ENCODE results near the gene ABCA2.
A peak's percentile ranks its signal among the peaks of the same experiment; 100 is the strongest.

ABCA2 gene

DNA sequence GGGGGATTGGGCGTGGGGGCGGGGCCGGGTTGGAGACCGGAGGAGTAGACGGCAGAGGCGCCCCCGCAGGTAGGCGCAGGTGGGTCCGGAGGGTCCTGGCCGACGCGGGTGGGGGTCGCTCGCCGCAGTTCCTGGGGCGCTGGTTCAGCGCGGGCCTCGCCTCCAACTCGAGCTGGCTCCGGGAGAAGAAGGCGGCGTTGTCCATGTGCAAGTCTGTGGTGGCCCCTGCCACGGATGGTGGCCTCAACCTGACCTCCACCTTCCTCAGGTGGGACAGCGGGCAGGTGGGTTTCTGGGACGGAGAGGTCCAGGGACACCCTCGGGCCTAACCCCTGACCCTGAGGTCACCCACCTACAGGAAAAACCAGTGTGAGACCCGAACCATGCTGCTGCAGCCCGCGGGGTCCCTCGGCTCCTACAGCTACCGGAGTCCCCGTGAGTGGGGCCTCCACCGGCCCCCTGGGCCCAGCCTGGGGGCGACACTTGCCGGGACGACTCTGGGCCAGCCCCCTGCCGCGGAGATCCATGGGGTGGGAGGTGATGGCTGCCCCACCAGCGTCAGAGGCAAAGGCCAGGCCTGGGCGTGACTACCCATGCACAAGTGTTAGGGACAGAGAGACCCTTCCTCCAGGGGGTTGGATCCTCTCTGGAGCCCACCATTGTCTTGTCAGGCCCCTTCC is 49.0 kb downstream of the ABCA2 start:
- H3K27ac Mint-ChIP-seq = no peak overlapping the region
- peaks cover 3% of the 10 kb centered on the region for H3K27me3 Mint-ChIP-seq
- peaks cover 10% of the 10 kb centered on the region for H3K4me1 Mint-ChIP-seq
- no peaks in the 10 kb centered on the region for H3K36me3 Mint-ChIP-seq
- no peaks in the 10 kb centered on the region for H3K9me3 Mint-ChIP-seq
- no peak overlapping the region for H3K4me3 Mint-ChIP-seq

- Mint-ChIP-seq H3K36me3 (no peaks in the 10 kb centered on the region), H3K27me3 (no peaks in the 10 kb centered on the region), H3K4me1 (peaks cover 7% of the 10 kb centered on the region), H3K27ac (no peak overlapping the region), H3K9me3 (no peaks in the 10 kb centered on the region), H3K4me3 (no peak overlapping the region)
These were observed 49.8 kb downstream of the ABCA2 start for GRCh38 chr9:136978073-136978864.

DNA sequence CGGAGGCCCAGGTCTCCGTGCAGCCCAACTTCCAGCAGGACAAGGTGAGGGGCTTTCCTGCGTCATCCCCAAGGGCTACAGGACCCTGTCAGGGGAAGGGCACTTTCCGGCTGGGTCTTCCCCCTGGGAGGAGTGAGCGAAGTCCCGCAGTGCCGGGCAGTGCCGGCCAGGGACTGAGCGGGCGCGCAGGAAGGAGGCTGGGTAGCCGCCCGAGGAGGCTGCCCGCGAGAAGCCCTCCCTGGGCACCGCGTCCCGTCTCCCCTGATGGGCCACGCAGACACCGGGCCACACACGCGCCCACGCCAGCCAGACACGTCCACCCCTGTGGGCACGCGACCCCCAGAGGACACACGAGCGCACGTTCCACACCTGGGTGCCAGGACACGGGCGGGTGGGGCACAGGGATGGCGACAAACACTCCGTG is 50.4 kb downstream of the ABCA2 start:
- no peak overlapping the region for H3K27ac Mint-ChIP-seq
- peaks cover 7% of the 10 kb centered on the region for H3K4me1 Mint-ChIP-seq

DNA sequence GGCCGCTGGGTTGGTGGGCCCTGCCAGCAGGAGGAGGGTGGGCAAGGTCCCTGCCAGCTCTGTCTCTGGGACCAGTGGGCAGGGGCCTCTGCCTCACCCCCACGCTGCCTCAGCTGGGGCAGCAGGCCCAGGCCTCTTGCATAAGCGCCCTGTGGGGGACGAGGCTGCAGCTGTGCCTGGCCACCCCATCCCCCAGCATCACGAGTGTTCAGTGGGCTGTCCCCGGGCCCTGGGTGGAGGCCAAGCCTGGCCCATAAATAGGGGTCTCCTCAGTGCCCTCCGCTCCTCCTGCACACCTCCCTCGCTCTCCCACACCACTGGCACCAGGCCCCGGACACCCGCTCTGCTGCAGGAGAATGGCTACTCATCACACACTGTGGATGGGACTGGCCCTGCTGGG is 50.8 kb downstream of the ABCA2 start, which contains the start of gene PTGDS:
PTGDS (plus strand) TSS at position 282 of the 400 bp plus-strand sequence; CDS start at position 357, 75 bp downstream.
- Mint-ChIP-seq H3K4me3 (peak within 1 kb of the TSS; percentile 26), H3K36me3 (no peaks in the 10 kb centered on the region), H3K4me1 (peaks cover 7% of the 10 kb centered on the region), H3K27me3 (no peaks in the 10 kb centered on the region), H3K27ac (no peak within 1 kb of the TSS), H3K9me3 (no peaks in the 10 kb centered on the region)

More for the DNA sequence above, 50.4 kb downstream of the ABCA2 start:
- Mint-ChIP-seq H3K36me3 (no peaks in the 10 kb centered on the region), H3K4me3 (no peak overlapping the region), H3K9me3 (no peaks in the 10 kb centered on the region), H3K27me3 (no peaks in the 10 kb centered on the region)

- H3K36me3 Mint-ChIP-seq = no peaks in the 10 kb centered on the region
- H3K4me1 Mint-ChIP-seq = peaks cover 7% of the 10 kb centered on the region
- H3K27ac Mint-ChIP-seq = no peak overlapping the region
- H3K9me3 Mint-ChIP-seq = no peaks in the 10 kb centered on the region
- no peaks in the 10 kb centered on the region for H3K27me3 Mint-ChIP-seq
- no peak overlapping the region for H3K4me3 Mint-ChIP-seq
These were observed 52.4 kb downstream of the ABCA2 start for GRCh38 chr9:136975644-136976043.

GRCh38 chr9:136974817-136975535 is 53.1 kb downstream of the ABCA2 start:
- H3K27me3 Mint-ChIP-seq = no peaks in the 10 kb centered on the region
- no peaks in the 10 kb centered on the region for H3K9me3 Mint-ChIP-seq
- peaks cover 7% of the 10 kb centered on the region for H3K4me1 Mint-ChIP-seq
- no peak overlapping the region for H3K27ac Mint-ChIP-seq
- H3K36me3 Mint-ChIP-seq = no peaks in the 10 kb centered on the region
- H3K4me3 Mint-ChIP-seq = no peak overlapping the region

DNA sequence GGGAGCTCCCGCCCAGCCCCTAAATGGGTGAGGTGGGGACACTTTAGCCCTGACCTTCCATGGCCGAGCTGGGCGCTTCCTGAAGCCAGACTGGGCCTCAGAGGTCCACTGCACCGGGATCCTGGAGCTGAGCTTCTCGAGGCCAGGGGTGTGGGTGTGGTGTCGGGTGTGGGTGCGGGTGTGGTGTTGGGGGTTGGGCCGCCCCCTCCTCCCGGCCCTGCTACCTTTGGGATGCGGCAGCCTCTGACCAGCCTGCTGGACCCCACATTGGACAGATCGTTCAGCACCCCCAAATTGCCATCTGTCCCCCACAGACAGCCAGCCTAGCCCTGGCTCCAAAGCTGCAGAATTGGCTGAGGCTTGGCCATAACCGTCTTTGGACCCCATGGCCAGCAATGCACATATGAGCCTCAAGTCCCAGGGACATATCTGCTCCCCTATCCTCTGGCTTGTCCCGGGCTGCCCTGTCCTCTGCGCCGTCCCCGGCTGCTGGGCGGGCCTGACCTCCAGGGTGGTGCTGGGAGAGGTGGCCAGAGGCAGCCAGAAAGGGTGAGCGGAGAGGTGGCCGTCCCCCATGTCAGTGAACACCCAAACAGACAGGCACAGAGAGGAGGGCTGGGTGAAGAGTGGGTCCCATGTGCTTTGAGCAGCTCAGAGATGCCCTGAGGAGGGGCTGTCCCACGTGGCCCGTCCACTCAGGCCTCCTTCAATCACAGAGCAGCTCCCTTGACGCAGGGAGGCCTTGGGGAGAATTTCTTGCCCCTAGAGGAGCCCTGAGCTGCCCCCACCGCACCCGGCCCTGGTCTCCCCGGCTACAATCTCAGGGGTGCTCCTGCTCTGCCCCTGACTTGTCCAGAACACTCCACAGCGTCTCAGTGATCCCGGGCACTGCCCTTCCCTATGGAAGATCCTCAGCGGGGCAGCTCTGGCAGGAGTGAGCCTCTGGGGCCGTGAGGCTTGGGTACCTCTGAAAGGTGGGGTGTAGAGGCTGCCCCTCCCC is 54.1 kb downstream of the ABCA2 start:
- no peaks in the 10 kb centered on the region for H3K36me3 Mint-ChIP-seq
- no peaks in the 10 kb centered on the region for H3K27me3 Mint-ChIP-seq
- no peaks in the 10 kb centered on the region for H3K9me3 Mint-ChIP-seq
- peaks cover 7% of the 10 kb centered on the region for H3K4me1 Mint-ChIP-seq
- no peak overlapping the region for H3K4me3 Mint-ChIP-seq
- no peak overlapping the region for H3K27ac Mint-ChIP-seq

DNA sequence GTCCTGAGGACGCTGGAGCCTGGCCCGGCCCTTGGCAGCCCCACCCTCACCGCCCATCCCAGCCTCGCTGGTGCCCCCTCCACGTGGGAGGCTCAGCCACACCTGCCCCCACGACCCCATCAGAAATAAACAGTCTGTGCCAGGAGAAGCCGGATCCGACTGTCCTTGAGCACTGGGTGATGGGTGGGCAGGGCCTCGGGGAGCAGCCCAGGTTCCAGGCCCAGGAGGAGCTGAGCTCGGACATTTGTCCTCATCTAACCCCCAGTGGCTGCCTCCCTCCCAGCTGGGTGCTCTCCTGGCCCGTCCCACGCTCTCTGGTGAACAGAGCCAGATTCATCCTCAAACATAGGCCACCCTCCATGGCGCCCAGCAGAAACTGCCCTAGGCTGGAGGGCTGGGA is 55.3 kb downstream of the ABCA2 start:
- Mint-ChIP-seq H3K4me3 (no peak overlapping the region), H3K36me3 (no peaks in the 10 kb centered on the region), H3K4me1 (peaks cover 7% of the 10 kb centered on the region), H3K9me3 (no peaks in the 10 kb centered on the region), H3K27ac (no peak overlapping the region), H3K27me3 (no peaks in the 10 kb centered on the region)

DNA sequence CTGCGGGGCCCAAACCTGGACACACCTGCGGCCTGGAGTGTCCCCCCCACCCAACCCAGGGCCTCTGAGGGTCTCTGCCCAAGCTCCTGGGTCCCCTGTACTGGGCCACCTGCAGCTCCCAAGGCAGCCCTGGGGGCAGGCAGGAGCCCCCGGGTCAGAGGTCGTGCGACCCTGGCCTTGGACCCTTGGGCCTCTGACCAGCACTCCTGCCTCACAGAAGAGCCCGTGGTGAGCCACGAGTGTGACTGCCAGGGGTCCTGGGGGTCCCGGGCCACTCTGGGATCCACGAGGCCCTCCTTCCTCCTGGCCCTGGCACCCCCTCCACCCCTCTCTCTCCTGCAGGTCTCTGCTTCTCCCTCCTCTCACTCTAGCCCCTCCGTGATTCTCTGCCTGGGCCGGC is 55.7 kb downstream of the ABCA2 start:
- Mint-ChIP-seq H3K36me3 (no peaks in the 10 kb centered on the region), H3K4me3 (no peak overlapping the region), H3K27me3 (no peaks in the 10 kb centered on the region), H3K27ac (no peak overlapping the region), H3K9me3 (no peaks in the 10 kb centered on the region), H3K4me1 (peaks cover 7% of the 10 kb centered on the region)

DNA sequence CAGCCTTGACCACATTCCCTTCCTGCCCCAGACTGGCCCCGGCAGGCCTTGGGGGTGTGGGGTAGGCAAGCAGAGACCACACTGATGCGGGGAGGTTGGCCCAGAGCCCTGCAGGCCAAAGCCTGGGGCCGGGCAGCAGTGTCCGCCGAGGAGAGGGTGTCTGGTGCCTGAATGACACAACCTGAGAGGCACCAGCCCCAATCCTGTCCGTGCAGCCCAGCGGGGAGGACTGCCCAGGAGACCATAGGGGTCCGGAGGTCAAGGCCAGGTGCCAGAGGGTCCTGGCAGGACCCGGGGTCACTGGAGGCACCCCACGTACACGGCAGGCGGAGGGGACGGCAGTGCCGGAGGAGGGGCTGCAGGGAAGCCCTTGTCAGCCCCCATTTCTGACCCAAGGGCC is 56.3 kb downstream of the ABCA2 start:
- H3K9me3 Mint-ChIP-seq = no peaks in the 10 kb centered on the region
- H3K4me1 Mint-ChIP-seq = peaks cover 7% of the 10 kb centered on the region
- H3K36me3 Mint-ChIP-seq = no peaks in the 10 kb centered on the region
- no peak overlapping the region for H3K27ac Mint-ChIP-seq
- H3K4me3 Mint-ChIP-seq = no peak overlapping the region
- no peaks in the 10 kb centered on the region for H3K27me3 Mint-ChIP-seq

DNA sequence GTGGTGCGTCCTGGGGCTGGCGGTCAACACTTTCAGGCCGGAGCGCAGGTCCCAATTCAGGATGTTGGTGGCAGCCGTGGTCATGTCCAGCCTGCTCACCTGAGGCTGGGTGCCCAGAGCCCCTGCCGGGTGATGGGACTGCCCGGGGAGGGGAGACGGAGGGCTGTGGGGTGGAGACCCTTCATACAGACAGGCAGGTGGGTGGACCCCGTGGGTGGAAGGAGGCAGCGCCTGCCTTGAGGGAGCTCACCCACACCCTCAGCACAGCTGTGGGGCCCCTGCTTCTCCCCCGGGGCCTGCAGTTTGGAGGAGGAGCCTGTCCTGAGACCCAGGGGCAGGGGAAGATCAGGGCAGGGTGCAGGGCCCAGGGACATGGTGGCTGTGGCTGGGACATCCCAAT is 57.7 kb downstream of the ABCA2 start:
- H3K36me3 Mint-ChIP-seq = no peaks in the 10 kb centered on the region
- peaks cover 18% of the 10 kb centered on the region for H3K4me1 Mint-ChIP-seq
- no peak overlapping the region for H3K27ac Mint-ChIP-seq
- no peaks in the 10 kb centered on the region for H3K9me3 Mint-ChIP-seq
- H3K27me3 Mint-ChIP-seq = no peaks in the 10 kb centered on the region
- no peak overlapping the region for H3K4me3 Mint-ChIP-seq

- Mint-ChIP-seq H3K4me1 (peaks cover 14% of the 10 kb centered on the region), H3K4me3 (no peak overlapping the region), H3K36me3 (no peaks in the 10 kb centered on the region), H3K9me3 (no peaks in the 10 kb centered on the region), H3K27me3 (no peaks in the 10 kb centered on the region), H3K27ac (peak overlapping the region; percentile 17)
These were observed 58.3 kb downstream of the ABCA2 start for GRCh38 chr9:136969774-136970173.

DNA sequence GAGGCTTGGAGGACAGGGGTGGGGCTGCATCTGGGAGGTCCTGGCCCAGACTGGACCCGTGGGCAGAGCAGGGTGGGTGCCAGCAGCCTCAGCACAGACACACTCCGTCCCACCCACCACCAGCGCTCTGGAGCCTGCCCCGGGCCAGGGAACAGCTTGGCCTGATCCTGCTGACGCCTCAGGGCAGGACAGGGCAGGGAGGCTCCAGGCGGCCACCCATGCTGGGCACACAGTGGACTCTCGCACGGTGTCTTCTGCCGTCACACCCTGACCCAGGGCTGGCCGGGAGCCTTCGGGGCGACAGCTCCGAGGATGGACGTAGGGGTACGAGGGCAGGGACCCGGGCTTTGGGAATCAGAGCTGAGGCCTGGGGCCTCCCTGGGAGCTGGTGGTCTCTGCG is 58.9 kb downstream of the ABCA2 start:
- Mint-ChIP-seq H3K9me3 (no peaks in the 10 kb centered on the region), H3K4me3 (no peak overlapping the region), H3K36me3 (no peaks in the 10 kb centered on the region), H3K27me3 (no peaks in the 10 kb centered on the region), H3K27ac (peak overlapping the region; percentile 17), H3K4me1 (peaks cover 20% of the 10 kb centered on the region)

DNA sequence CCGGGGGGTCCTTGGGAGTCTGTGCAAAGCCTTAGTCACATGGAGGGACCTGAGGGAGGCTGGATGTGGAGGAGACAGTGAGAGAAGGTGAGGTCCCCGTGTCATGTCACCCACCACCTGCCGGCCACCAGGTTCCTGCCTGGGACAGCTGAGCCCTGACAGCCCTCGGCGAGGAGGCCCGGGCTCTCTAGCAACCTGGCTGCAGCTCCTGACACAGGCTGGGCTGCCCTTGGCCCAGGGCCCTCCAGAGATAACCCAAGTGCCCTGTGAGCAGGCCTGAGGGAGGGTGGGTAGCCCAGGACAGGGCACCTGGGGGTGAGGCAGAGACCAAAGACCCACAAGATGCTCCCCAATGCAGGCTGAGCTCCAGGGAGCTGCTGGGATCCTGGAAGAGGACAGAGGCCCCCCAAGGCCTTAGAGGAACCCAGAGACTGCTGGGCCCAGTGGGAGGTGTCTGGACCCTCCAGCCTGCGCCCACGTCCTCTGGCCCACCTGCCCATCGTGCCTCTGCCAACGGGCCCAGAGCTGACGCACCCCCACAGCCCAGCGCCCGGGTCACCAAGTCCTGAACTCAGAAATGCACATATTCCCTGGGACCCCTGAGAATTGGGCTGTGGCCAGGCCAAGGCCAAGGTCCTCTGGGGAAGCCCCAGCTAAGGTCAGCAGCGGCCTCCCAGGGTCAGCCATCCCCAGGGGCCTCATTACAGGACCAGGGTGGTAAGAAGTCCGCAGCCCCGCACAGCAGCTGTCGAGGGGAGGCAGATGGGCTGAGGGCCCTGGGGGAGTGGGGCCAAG is 59.5 kb downstream of the ABCA2 start:
- H3K4me3 Mint-ChIP-seq = no peak overlapping the region
- H3K4me1 Mint-ChIP-seq = peaks cover 20% of the 10 kb centered on the region

More for the DNA sequence above, 59.5 kb downstream of the ABCA2 start:
- Mint-ChIP-seq H3K36me3 (no peaks in the 10 kb centered on the region), H3K27me3 (no peaks in the 10 kb centered on the region), H3K27ac (peak overlapping the region; percentile 17), H3K9me3 (no peaks in the 10 kb centered on the region)

Measured in activated naive CD4-positive, alpha-beta T cell treated with anti-CD3 and anti-CD28 coated beads, Interleukin-2, amount 50 U/mL, for 24 hours (primary cell).